ACHN (cell line): ENCODE data around the gene UBE2K.
A peak's percentile ranks its signal among the peaks of the same experiment; 100 is the strongest.
"Not testable (repeated sequence)": the region's sequence is repeated elsewhere in the genome, so short reads cannot be mapped to it uniquely, and the experiment has no call there.

Experiments used
- DNase-seq: peaks from one replicate; pipeline ENCODE4 v3.0.0-alpha.2; 2015
- in situ Hi-C: cut with HindIII; loops from 2 replicates; pipeline ENCODE4 v1.10.0; 2017; ENCODE audit warnings: low sequenced_read_pairs, low pct_ligation_motif_present, low pct_unique_long_range_greater_than_20kb

UBE2K gene

DNA sequence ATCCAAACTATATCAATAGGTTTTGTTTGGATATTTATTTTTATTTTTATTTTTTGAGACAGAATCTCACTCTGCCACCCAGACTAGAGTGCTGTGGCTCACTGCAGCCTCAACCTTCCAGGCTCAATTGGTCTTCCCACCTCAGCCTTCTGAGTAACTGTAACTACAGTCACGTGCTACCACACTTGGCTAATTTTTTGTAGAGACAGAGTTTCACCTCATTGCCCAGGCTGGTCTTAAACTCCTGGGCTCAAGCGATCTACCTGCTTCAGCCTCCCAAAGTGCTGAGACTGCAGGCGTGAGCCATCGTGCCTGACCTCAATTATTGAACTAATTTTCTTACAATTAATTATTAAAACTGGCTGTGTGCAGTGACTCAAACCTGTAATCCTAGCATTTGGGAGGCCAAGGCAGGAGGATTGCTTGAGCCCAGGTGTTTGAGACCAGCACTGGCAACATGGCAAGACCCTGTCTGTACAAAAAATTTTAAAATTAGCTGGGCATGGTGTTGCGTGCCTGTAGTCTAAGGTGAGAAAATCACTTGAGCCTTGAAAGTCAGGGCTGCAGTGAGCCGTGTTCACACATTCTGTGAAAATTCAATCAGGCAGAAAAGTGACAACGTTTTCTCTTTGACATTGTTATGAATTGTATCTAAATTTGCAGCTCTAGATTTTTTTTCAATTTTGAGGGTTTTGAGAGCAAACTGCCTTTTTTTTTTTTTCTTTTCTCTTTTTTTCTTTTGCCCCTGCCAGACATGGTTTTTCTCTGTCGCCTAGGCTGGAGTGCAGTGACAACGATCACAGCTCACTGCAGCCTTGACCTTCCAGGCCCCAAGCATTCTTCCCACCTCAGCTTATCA is 66.0 kb downstream of the UBE2K start:
- DNase-seq = peak; percentile 20
- in situ Hi-C loops = no loop called here

DNA sequence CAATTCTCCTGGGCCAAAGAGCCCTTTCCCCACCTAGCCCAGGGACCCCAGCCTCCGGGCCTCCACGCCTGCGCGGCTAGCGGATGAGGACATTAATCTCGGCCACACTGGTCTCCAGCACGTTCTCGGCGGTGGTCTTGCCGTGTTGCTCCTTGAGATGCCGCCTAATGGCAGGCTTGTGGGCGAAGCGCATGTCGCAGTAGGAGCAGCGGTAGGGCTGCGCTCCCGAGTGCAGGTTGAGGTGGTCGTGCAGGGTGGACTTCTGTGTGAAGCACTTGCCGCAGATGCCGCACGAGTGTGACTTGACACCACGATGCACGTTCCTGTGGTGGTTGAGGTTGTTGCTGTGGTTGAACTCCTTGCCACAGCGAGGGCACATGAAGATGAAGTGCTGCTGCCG is 72.1 kb downstream of the UBE2K start:
- no peak for DNase-seq
- in situ Hi-C loops = no loop called here

DNA sequence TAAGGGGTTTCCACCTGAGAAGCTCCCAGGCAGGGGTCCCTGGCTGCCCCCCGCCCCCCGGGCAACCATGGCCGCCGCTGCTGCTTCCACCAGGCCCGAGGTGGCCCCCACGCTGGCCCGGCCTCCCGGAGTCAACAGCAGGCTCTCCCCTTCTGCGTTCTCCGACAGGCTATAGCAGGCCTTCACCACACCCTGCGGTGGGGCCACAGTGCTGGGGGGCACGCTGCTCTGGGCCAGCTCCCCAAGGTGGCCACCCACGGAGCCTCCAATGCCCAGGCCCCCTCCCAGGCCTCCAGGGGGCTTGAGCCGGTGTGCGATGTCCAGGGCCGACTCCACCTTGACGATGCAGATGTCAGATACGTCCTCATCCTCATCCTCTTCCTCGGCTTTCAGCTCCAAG is 72.5 kb downstream of the UBE2K start:
- in situ Hi-C loops = no loop called here
- no peak for DNase-seq

DNA sequence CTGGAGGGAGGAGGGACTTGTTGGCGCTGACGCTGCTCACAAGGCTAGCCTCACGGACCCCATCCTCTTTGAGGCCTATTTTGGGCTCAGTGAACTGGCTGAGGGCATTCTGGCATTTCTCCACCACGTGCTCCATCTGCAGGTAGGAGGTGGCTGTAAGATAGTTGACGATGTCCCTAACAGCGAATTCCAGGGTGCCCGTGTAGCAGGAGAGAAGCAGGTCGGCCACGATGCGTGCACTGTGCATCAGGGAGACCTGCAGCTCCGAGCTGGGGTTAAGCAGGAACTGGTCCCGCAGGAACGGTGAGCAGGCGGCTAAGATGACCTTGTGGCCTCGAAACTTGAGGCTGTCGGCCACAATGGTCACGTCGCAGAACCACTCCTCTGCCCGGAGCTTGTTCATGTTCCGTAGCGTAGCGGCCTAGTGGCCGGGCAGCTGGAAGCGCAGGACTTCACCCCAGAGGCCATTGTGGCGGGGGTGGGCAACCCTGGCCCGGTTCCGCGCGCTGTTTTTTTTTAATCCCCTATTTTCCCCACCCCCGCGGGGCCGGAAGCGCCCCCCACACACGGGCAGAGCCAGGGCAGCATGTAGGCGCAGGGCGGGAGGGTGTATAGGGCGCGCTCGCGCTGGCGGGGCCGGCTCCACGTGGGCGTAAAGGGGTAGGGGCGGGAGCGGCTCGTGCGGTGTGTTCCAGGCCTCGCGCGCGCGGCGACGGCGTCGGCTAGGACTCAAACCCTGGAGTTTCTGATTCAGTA is 73.2 kb downstream of the UBE2K start:
- no peak for DNase-seq
- in situ Hi-C loops = no loop called here

DNA sequence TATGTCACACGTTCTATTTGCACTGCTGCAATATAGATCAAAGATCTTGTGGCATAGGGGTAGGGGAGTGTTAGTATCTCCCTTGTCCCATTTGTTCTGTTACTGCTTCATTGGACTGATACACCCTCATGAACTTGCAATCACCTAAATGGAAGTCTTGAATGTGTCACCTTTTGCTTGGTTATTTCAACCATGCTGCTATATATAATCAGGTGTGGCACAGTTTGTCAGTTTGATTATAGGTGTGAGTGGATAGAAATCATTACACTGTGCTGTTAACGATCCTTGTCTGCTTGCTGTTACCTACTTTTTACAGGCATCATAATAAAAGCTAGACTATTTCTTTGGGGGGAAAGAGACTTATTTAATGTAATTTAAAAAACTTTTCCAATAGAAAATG is 84.1 kb downstream of the UBE2K start:
- DNase-seq, in situ Hi-C loops: not testable (repeated sequence)

DNA sequence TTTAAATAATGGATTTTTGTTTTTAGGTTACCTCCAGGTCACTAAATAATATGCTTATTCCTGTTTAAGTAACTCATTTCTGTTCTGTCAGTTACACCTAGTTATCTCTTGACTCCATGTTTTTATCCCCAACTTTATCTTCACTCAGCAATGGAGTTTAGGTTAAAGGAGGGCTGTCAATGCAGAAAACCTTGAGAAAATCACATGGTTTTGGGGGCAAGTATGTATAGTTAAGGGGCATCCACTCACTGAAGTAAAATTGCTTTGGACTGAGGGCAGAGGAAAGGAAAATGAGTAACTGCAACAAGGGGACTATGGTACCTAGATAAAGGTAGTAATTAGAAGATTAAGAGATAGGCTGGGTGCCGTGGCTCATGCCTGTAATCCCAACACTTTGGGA is 87.1 kb downstream of the UBE2K start:
- in situ Hi-C loops = no loop called here
- no peak for DNase-seq

DNA sequence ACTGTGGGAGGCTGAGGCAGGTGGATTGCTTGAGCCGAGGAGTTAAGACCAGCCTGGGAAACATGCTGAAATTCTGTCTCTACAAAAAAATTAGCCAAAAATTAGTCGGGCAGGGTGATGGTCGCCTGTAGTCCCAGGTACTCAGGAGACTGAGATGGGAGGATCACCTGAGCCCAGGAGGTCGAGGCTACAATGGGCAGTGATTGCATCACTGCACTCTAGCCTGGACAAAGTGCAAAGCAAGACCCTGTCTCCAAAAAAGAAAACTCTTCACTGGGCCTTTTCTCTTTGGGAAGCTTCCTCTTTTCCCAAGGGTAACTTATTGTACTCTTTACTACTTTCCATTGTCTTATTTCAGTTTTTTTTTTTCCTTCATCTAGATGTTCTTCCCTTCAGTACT is 88.9 kb downstream of the UBE2K start:
- in situ Hi-C loops = no loop called here

DNA sequence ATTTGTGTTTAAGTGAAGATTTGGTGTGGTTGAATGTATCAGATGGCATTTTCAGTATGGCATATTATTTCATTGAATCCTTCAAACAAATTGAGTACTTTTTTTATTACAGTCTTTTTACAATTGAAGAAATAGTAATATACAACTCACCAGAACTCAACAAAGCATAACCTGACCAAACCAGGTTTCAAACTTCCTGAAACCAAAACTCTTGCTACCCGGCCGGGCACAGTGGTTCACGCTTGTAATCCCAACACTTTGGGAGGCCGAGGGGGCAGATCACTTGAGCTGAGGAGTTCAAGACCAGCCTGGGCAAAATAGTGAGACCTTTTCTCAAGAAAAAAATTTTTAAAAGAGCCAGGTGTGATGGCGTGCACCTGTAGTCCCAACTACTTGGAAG is 94.2 kb downstream of the UBE2K start:
- no peak for DNase-seq

More for the DNA sequence above, 88.9 kb downstream of the UBE2K start:
- no peak for DNase-seq

DNA sequence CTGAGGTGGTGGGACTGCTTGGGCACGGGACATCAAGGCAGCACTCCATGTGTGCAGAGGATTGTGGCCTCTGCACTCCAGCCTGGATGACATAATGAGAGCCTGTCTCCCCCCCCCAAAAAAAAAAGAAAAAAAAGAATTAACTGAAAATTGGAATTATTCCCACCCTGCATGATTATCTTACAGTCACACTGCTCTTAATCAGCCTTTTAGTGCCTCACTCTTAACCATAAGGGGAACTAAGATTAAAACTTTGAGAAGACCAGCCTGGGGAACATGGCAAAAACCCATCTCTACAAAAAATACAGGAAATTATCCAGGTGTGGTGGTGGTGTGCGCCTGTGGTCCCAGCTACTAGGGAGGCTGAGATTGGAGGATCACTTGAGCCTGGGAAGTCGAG is 94.6 kb downstream of the UBE2K start:
- no peak for DNase-seq

More for the DNA sequence above, 94.2 kb downstream of the UBE2K start:
- in situ Hi-C loops = no loop called here

DNA sequence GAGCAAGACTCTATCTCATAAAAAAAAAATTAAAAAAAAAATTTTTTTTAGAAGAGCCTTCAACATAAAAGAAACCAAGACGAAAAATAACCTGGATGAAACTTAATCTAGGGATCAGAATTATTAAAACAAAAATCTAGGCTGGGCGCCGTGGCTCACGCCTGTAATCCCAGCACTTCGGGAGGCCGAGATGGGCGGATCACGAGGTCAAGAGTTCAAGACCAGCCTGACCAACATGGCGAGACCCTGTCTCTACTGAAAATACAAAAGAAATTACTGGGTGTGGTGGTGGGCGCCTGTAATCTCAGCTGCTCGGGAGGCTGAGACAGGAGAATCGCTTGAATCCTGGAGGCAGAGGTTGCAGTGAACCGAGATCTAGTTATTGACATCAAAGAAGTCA is 95.0 kb downstream of the UBE2K start:
- in situ Hi-C loops, DNase-seq: not testable (repeated sequence)

More for the DNA sequence above, 94.6 kb downstream of the UBE2K start:
- in situ Hi-C loops = no loop called here

DNA sequence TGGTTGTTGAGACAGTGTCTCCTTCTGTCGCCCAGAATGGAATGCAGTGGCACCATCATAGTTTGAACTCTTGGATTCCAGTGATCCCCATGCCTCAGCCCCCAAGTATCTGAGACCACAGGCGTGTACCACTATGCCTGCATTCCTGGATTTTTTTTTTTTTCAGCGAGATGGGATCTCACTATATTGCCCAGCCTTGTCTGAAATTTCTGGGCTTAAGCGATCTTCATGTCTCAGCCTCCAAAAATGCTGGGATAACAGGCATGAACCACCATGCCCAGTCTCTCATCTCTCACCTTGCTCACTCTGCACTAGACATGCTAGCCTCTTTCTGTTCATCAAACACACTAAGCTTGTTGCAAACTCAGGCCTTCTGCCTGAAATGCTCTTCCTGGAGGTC is 104.1 kb downstream of the UBE2K start:
- in situ Hi-C loops = no loop called here

DNA sequence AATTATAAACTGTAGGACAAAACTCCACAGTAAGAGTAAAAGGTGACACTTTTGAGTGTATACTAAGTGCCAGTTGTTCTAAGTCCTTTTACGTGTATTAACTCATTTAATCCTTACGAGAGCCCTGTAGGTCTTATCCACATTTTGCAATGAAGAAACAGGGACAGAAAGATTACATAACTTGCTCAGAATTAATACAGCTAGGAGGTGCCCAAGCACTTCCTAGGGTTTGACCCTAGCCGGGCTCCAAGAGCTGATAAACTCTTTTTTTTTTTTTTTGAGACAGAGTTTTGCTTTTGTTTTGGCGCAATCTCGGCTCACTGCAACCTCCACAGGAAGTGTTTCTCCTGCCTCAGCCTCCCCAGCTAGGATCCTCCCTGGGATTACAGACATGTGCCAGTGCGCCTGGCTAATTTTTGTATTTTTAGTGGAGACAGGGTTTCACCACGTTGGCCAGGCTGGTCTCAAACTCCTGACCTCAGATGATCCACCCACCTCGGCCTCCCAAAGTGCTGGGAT is 110.4 kb downstream of the UBE2K start:
- DNase-seq = no peak

More for the DNA sequence above, 104.1 kb downstream of the UBE2K start:
- no peak for DNase-seq

DNA sequence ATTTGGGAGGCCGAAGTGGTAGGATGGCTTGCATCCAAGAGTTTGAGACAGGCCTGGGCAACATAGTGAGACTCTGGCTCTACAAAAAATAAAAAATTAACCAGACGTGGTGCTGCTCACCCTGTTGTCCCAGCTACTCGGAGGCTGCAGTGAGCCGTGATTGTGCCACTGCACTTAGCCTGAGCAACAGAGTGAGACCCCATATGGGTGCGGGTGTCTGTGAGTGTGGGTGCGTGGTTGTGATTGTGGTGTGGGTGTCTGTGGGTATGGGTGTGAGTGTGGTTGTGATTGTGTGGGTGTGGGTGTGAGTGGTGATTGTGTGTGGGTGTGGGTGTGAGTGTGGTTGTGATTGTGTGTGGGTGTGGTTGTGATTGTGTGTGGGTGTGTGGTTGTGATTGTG is 114.6 kb downstream of the UBE2K start:
- no peak for DNase-seq
- in situ Hi-C loops = no loop called here

More for the DNA sequence above, 110.4 kb downstream of the UBE2K start:
- in situ Hi-C loops = no loop called here

DNA sequence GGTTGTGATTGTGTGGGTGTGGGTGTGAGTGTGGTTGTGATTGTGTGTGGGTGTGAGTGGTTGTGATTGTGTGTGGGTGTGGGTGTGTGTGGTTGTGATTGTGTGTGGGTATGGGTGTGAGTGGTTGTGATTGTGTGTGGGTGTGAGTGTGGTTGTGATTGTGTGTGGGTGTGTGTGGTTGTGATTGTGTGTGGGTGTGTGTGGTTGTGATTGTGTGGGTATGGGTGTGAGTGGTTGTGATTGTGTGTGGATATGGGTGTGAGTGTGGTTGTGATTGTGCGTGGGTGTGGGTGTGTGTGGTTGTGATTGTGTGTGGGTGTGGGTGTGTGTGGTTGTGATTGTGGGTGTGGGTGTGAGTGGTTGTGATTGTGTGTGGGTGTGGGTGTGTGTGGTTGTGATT is 115.1 kb downstream of the UBE2K start:
- in situ Hi-C loops, DNase-seq: not testable (repeated sequence)

DNA sequence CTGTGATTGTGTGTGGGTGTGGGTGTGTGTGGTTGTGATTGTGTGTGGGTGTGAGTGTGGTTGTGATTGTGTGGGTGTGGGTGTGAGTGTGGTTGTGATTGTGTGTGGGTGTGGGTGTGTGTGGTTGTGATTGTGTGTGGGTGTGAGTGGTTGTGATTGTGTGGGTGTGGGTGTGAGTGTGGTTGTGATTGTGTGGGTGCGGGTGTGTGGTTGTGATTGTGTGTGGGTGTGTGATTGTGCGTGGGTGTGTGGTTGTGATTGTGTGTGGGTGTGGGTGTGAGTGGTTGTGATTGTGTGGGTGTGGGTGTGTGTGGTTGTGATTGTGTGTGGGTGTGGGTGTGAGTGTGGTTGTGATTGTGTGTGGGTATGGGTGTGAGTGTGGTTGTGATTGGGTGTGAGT is 115.8 kb downstream of the UBE2K start:
- DNase-seq, in situ Hi-C loops: not testable (repeated sequence)

DNA sequence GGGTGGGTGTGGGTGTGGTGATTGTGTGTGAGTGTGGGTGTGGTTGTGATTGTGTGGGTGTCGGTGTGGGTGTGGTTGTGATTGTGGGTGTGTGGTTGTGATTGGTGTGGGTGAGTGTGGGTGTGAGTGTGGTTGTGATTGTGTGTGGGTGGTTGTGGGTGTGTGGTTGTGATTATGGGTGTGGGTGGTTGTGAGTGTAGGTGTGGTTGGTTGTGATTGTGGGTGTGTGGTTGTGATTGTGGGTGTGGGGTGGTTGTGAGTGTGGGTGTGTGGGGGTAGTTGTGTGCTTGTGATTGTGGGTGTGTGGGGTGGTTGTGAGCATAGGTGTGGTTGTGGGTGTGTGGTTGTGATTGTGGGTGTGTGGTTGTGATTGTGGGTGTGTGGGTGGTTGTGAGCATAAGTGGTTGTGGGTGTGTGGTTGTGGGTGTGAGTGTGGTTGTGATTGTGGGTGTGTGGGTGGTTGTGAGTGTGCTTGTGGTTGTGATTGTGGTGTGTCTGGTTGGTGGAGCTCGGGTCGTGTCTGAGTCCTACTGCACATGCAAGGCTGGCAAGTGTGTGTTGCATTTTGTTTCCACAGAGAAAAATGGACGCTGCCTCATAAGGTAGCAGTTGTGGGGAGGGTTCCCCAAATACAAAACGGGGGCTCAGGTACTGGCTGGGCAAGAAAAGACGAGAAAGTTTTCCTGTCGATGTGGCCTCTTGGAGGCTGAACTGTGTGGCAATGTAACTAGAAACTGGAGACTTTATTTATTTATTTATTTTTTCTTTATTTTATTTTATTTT is 116.7 kb downstream of the UBE2K start:
- DNase-seq = peak; percentile 16
- in situ Hi-C loops = no loop called here

DNA sequence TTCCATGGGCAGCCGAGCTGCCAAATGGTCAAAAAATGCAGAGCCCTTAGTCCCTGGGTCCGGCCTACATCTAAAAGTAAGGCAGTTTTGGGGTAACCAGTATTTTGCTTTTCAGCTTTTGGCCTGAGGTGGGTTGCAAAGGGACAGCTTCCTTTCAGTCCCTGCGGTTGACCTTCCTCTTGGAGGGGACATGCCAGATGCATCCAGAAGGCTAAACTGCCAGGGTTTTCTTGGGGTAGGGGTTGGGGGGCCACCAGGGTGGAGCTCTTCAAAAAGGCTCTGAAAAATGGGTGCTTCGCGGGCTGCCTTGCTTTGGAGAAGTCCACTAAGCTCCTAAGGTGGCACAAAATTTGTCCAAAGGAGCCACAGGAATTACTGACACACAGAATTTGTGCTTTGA is 120.7 kb downstream of the UBE2K start:
- no peak for DNase-seq
- in situ Hi-C loops = no loop called here

DNA sequence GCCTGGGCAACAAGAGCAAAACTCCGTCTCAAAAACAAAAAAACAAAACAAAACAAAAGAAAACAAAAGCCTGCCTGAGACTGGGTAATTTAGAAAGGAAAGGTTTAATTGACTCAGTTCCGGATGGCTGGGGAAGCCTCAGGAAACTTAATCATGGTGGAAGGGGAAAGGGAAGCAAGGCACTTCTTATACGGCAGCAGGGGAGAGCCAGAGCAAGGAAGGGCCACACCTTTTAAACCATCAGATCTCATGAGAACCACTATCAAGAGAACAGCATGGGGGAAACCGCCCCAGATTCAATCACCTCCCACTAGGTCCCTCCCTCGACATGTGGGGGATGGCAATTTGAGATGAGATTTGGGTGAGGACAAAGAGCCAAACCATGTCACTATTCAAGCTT is 122.2 kb downstream of the UBE2K start:
- DNase-seq = no peak
- in situ Hi-C loops = no loop called here

DNA sequence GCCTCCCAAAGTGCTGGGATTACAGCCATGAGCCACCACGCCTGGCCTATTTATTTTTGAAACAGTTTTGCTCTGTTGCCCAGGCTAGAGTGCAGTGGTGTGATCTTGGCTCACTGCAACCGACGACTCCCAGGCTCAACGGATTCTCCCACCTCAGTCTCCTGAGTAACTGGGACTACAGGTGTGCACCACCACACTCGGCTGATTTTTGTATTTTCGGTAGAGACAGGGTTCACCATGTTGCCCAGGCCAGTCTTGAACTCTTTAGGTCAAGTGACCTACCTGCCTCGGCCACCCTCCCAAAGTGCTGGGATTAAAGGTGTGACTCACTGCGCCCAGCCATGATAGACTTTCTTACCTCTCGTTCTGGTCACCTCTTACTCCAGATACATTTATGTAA is 124.0 kb downstream of the UBE2K start:
- in situ Hi-C loops = no loop called here

More for the DNA sequence above, 124.0 kb downstream of the UBE2K start:
- DNase-seq = no peak
